Measurements from ENCODE around the gene RASGRF1. TPM values are rescaled to one million over a fixed set of nuclear protein-coding genes. Genes with fewer than 3 reads are reported as not detected.

The RASGRF1 gene
- total and polyA plus RNA-seq, 4 donors, result 0.13 to 0.15 TPM; not detected in 2

DNA sequence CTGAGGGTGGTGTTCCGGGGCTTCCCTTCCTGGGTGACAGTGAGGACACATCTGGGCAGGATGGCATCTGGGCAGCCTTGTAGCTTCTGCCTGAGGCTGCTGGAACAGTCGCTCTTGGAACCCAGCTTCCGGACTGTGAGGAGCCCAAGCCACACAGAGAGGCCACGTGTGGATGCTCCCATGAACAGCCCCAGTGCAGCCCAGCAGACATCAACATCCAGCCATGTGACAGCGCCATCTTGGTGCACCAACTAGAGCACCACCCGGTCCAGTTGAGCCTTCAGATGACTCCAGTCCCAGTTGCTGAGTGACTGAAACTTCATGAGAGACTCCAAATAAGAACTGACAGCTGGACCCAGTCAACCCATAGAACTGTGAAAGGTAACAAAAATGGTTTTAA lies 130.3 kb downstream of the RASGRF1 start:
- intact Hi-C loops (cut with DNase I), result no loop called here
- Histone ChIP-seq H3K9me3 (ENCODE audit: control insufficient read depth, low read length) (no peaks in the 10 kb centered on the region), H3K27me3 (ENCODE audit: control insufficient read depth in 1 of 2, insufficient read depth in 2 of 2, low read length in 1 of 2) (no peaks in the 10 kb centered on the region), H3K27ac (ENCODE audit: low read depth in 1 of 2, low read length in 2 of 2) (no peak overlapping the region), H3K36me3 (ENCODE audit: control insufficient read depth in 1 of 2, insufficient read depth in 2 of 2, low read length in 1 of 2) (no peaks in the 10 kb centered on the region), H3K4me1 (ENCODE audit: control insufficient read depth in 1 of 2, insufficient read depth in 2 of 2, low read length in 2 of 2) (no peaks in the 10 kb centered on the region), H3K4me3 (ENCODE audit: low read length in 2 of 2) (no peak overlapping the region)
- DNase-seq, result peak in 1 of 2 donors; percentile 49
- ATAC-seq (ENCODE audit: low FRiP score), result no peak
- WGBS, 2 donors, result 94 to 96% methylated on average over 6 of the region's 6 CpGs

- no peak overlapping the region for H3K4me3 ChIP-seq (ENCODE audit: low read length in 2 of 2)
- intact Hi-C loops (cut with DNase I), result no loop called here
- H3K27me3 ChIP-seq (ENCODE audit: control insufficient read depth in 1 of 2, insufficient read depth in 2 of 2, low read length in 1 of 2), result no peaks in the 10 kb centered on the region
- H3K27ac ChIP-seq (ENCODE audit: low read depth in 1 of 2, low read length in 2 of 2), result no peak overlapping the region
- no peak for ATAC-seq (ENCODE audit: low FRiP score)
- H3K9me3 ChIP-seq (ENCODE audit: control insufficient read depth, low read length), result no peaks in the 10 kb centered on the region
- H3K4me1 ChIP-seq (ENCODE audit: control insufficient read depth in 1 of 2, insufficient read depth in 2 of 2, low read length in 2 of 2), result no peaks in the 10 kb centered on the region
- H3K36me3 ChIP-seq (ENCODE audit: control insufficient read depth in 1 of 2, insufficient read depth in 2 of 2, low read length in 1 of 2), result no peaks in the 10 kb centered on the region
- DNase-seq, result peak in 1 of 2 donors; percentile 44
- WGBS, 2 donors, result 94 to 96% methylated on average over 10 of the region's 10 CpGs
Observed at GRCh38 chr15:78959360-78959759, 131.2 kb downstream of the RASGRF1 start.

- Histone ChIP-seq H3K27ac (ENCODE audit: low read depth in 1 of 2, low read length in 2 of 2) (no peak overlapping the region), H3K36me3 (ENCODE audit: control insufficient read depth in 1 of 2, insufficient read depth in 2 of 2, low read length in 1 of 2) (no peaks in the 10 kb centered on the region), H3K27me3 (ENCODE audit: control insufficient read depth in 1 of 2, insufficient read depth in 2 of 2, low read length in 1 of 2) (no peaks in the 10 kb centered on the region), H3K9me3 (ENCODE audit: control insufficient read depth, low read length) (no peaks in the 10 kb centered on the region), H3K4me1 (ENCODE audit: control insufficient read depth in 1 of 2, insufficient read depth in 2 of 2, low read length in 2 of 2) (no peaks in the 10 kb centered on the region), H3K4me3 (ENCODE audit: low read length in 2 of 2) (no peak overlapping the region)
- intact Hi-C loops (cut with DNase I), result no loop called here
- DNase-seq (no peak), ATAC-seq (ENCODE audit: low FRiP score) (no peak)
- WGBS, 2 donors, result 83% methylated on average over 9 of the region's 9 CpGs
Observed at GRCh38 chr15:78957416-78958093, 133.0 kb downstream of the RASGRF1 start.

- H3K36me3 ChIP-seq (ENCODE audit: control insufficient read depth in 1 of 2, insufficient read depth in 2 of 2, low read length in 1 of 2), result no peaks in the 10 kb centered on the region
- H3K4me1 ChIP-seq (ENCODE audit: control insufficient read depth in 1 of 2, insufficient read depth in 2 of 2, low read length in 2 of 2), result no peaks in the 10 kb centered on the region
- ATAC-seq (ENCODE audit: low FRiP score) (no peak), DNase-seq (no peak)
- WGBS, 2 donors, result 92 to 96% methylated on average over 1 of the region's 1 CpG
- no peaks in the 10 kb centered on the region for H3K27me3 ChIP-seq (ENCODE audit: control insufficient read depth in 1 of 2, insufficient read depth in 2 of 2, low read length in 1 of 2)
- H3K9me3 ChIP-seq (ENCODE audit: control insufficient read depth, low read length), result no peaks in the 10 kb centered on the region
- no peak overlapping the region for H3K27ac ChIP-seq (ENCODE audit: low read depth in 1 of 2, low read length in 2 of 2)
- intact Hi-C loops (cut with DNase I), result no loop called here
- no peak overlapping the region for H3K4me3 ChIP-seq (ENCODE audit: low read length in 2 of 2)
Observed at GRCh38 chr15:78956937-78957336, 133.6 kb downstream of the RASGRF1 start.

- intact Hi-C loops (cut with DNase I), result no loop called here
- Histone ChIP-seq H3K9me3 (ENCODE audit: control insufficient read depth, low read length) (no peaks in the 10 kb centered on the region), H3K27me3 (ENCODE audit: control insufficient read depth in 1 of 2, insufficient read depth in 2 of 2, low read length in 1 of 2) (no peaks in the 10 kb centered on the region), H3K4me3 (ENCODE audit: low read length in 2 of 2) (no peak overlapping the region), H3K27ac (ENCODE audit: low read depth in 1 of 2, low read length in 2 of 2) (no peak overlapping the region), H3K36me3 (ENCODE audit: control insufficient read depth in 1 of 2, insufficient read depth in 2 of 2, low read length in 1 of 2) (no peaks in the 10 kb centered on the region), H3K4me1 (ENCODE audit: control insufficient read depth in 1 of 2, insufficient read depth in 2 of 2, low read length in 2 of 2) (peaks cover 0 to 4% of the 10 kb centered on the region in 2 donors)
- no peak for DNase-seq
- no peak for ATAC-seq (ENCODE audit: low FRiP score)
- 96 to 97% methylated on average over 5 of the region's 5 CpGs for WGBS, 2 donors
Observed at GRCh38 chr15:78955355-78955754, 135.2 kb downstream of the RASGRF1 start.

GRCh38 chr15:78951841-78952238 lies 138.7 kb downstream of the RASGRF1 start:
- 25 to 32% methylated on average over 4 of the region's 4 CpGs for WGBS, 2 donors

GRCh38 chr15:78950902-78951840 lies 139.4 kb downstream of the RASGRF1 start:
- peak; percentile 51 for ATAC-seq (ENCODE audit: low FRiP score)
- 49 to 51% methylated on average over 10 of the region's 10 CpGs for WGBS, 2 donors
- intact Hi-C loops (cut with DNase I), result no loop called here

More at GRCh38 chr15:78951841-78952238, 138.7 kb downstream of the RASGRF1 start:
- Histone ChIP-seq H3K27ac (ENCODE audit: low read depth in 1 of 2, low read length in 2 of 2) (no peak overlapping the region), H3K4me1 (ENCODE audit: control insufficient read depth in 1 of 2, insufficient read depth in 2 of 2, low read length in 2 of 2) (peaks cover 0 to 4% of the 10 kb centered on the region in 2 donors), H3K9me3 (ENCODE audit: control insufficient read depth, low read length) (no peaks in the 10 kb centered on the region), H3K4me3 (ENCODE audit: low read length in 2 of 2) (no peak overlapping the region), H3K36me3 (ENCODE audit: control insufficient read depth in 1 of 2, insufficient read depth in 2 of 2, low read length in 1 of 2) (no peaks in the 10 kb centered on the region), H3K27me3 (ENCODE audit: control insufficient read depth in 1 of 2, insufficient read depth in 2 of 2, low read length in 1 of 2) (no peaks in the 10 kb centered on the region)
- DNase-seq, result no peak
- no peak for ATAC-seq (ENCODE audit: low FRiP score)
- intact Hi-C loops (cut with DNase I), result no loop called here

GRCh38 chr15:78950343-78950742 lies 140.2 kb downstream of the RASGRF1 start:
- Histone ChIP-seq H3K27me3 (ENCODE audit: control insufficient read depth in 1 of 2, insufficient read depth in 2 of 2, low read length in 1 of 2) (no peaks in the 10 kb centered on the region), H3K4me3 (ENCODE audit: low read length in 2 of 2) (no peak overlapping the region), H3K4me1 (ENCODE audit: control insufficient read depth in 1 of 2, insufficient read depth in 2 of 2, low read length in 2 of 2) (peaks cover 0 to 4% of the 10 kb centered on the region in 2 donors), H3K27ac (ENCODE audit: low read depth in 1 of 2, low read length in 2 of 2) (no peak overlapping the region), H3K9me3 (ENCODE audit: control insufficient read depth, low read length) (no peaks in the 10 kb centered on the region), H3K36me3 (ENCODE audit: control insufficient read depth in 1 of 2, insufficient read depth in 2 of 2, low read length in 1 of 2) (no peaks in the 10 kb centered on the region)
- peak in 1 of 2 donors; percentile 11 for DNase-seq
- intact Hi-C loops (cut with DNase I), result no loop called here
- no peak for ATAC-seq (ENCODE audit: low FRiP score)
- 92 to 94% methylated on average over 9 of the region's 9 CpGs for WGBS, 2 donors

More at GRCh38 chr15:78950902-78951840, 139.4 kb downstream of the RASGRF1 start:
- H3K4me3 ChIP-seq (ENCODE audit: low read length in 2 of 2), result no peak overlapping the region
- peaks cover 0 to 4% of the 10 kb centered on the region in 2 donors for H3K4me1 ChIP-seq (ENCODE audit: control insufficient read depth in 1 of 2, insufficient read depth in 2 of 2, low read length in 2 of 2)
- H3K9me3 ChIP-seq (ENCODE audit: control insufficient read depth, low read length), result no peaks in the 10 kb centered on the region
- DNase-seq, result no peak
- no peaks in the 10 kb centered on the region for H3K27me3 ChIP-seq (ENCODE audit: control insufficient read depth in 1 of 2, insufficient read depth in 2 of 2, low read length in 1 of 2)
- H3K36me3 ChIP-seq (ENCODE audit: control insufficient read depth in 1 of 2, insufficient read depth in 2 of 2, low read length in 1 of 2), result no peaks in the 10 kb centered on the region
- H3K27ac ChIP-seq (ENCODE audit: low read depth in 1 of 2, low read length in 2 of 2), result no peak overlapping the region

All from aorta (tissue), 5 donors.